Gastroesophageal sphincter (tissue), 3 donors: ENCODE data around the gene PCIF1.

ENCODE experiments used
- EP300 ChIP-seq: sonication (generic); formaldehyde crosslinking; IDR thresholded peaks from one replicate; pipeline ENCODE4 v1.6.1; 2017; ENCODE audit warnings: antibody characterized with exemption, mild to moderate bottlenecking
- POLR2AphosphoS5 ChIP-seq: sonication (generic); formaldehyde crosslinking; IDR thresholded peaks from one replicate; pipeline ENCODE4 v1.6.1; 2017; ENCODE audit warnings: antibody characterized with exemption
- TF ChIP-seq, protein P1 (sequence below), 4 experiments: fragments of 200-600 bp in 2 of 4; fragments of 450-650 bp in 2 of 4; sonication (generic) in 1 of 4; IDR thresholded peaks; one replicate each; pipeline ENCODE4 v1.5.1; 2017 to 2019; ENCODE audit warnings: antibody characterized with exemption in 4 of 4, mild to moderate bottlenecking in 2 of 4, moderate library complexity in 2 of 4

DNA sequence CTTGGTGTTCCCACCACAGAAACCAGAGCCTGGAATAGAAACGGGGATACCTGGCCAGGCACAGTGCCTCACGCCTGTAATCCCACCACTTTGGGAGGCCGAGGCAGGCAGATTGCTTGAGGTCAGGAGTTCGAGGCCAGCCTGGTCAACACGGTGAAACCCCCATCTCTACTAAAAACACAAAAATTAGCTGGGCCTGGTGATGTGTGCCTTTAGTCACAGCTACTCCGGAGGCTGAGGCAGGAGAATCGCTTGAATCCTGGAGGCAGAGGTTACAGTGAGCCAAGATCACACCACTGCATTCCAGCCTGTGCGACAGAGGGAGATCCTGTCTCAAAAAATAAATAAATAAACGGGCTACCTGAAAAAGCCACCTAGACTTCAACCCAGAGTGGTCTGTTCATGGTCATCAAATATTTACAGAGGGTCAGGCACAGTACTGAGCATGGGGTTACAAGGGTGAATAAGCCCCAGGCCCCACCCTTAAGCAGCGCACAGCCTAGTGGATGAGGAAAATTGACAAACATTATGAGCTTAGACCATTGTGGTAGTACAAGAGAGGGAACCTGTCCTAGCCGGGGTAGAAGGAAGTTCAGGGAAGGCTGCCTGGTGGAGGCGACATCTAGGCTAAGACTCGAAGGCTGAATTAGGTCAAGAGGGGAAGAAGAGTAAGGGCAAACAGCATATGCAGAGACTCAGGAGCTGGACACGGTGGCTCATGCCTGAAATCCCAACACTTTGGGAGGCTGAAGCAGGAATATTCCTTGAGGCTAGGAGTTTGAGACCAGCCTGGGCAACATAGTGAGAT lies 7.2 kb upstream of the PCIF1 start:
- no peak for TF ChIP-seq POLR2AphosphoS5
- TF ChIP-seq, protein P1, sequence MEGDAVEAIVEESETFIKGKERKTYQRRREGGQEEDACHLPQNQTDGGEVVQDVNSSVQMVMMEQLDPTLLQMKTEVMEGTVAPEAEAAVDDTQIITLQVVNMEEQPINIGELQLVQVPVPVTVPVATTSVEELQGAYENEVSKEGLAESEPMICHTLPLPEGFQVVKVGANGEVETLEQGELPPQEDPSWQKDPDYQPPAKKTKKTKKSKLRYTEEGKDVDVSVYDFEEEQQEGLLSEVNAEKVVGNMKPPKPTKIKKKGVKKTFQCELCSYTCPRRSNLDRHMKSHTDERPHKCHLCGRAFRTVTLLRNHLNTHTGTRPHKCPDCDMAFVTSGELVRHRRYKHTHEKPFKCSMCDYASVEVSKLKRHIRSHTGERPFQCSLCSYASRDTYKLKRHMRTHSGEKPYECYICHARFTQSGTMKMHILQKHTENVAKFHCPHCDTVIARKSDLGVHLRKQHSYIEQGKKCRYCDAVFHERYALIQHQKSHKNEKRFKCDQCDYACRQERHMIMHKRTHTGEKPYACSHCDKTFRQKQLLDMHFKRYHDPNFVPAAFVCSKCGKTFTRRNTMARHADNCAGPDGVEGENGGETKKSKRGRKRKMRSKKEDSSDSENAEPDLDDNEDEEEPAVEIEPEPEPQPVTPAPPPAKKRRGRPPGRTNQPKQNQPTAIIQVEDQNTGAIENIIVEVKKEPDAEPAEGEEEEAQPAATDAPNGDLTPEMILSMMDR (IDR thresholded peaks at IDR 0.05) = no peak
- TF ChIP-seq EP300 = no peak
